H1 (cell line): ENCODE results near the gene DUOX1. TPM values are rescaled to one million over a fixed set of nuclear protein-coding genes. Genes with fewer than 3 reads are reported as not detected.

Source experiments
- polyA plus RNA-seq, 7 experiments: library from polyadenylated mRNA; depleted of rRNA in 3 of 7; stranded (reverse) in 5 of 7; unstranded in 2 of 7; fragments of >200 nt in 5 of 7; fragments of 200-250 nt in 2 of 7; gene quantifications; 1 replicate in 5 of 7; 2 replicates in 1 of 7; 4 replicates in 1 of 7; pipeline versions ENCODE4 v1.2.1 to v1.2.3, GENCODE V29; 2011 to 2013; ENCODE audit warnings: missing spikeins in 2 of 7, mixed read lengths in 2 of 7
- total RNA-seq: library from RNA; stranded (reverse); fragmentation: NEBNext Ultra II Directional; extraction: Animal tissue kit (Norgen Biotek cat#: 25700); gene quantifications from 2 replicates; pipeline ENCODE4 v1.2.1, GENCODE V29; 2021

DUOX1 gene
- total and polyA plus RNA-seq, 2 of the 8 experiments (the other 6 are each of a cell fraction or from before 2014, with no cell fraction given): 0.84 to 1.4 TPM

Other genes with a start within 250 kb of the DUOX1 start
- gene TERB2, start 173.3 kb upstream of the DUOX1 start, total RNA-seq: not detected in 2 replicates
- not detected in 2 replicates for gene TERB2, start 173.3 kb upstream of the DUOX1 start, polyA plus RNA-seq (2011; rRNA removed)
- gene SORD, start 106.8 kb upstream of the DUOX1 start, total RNA-seq: 75.8 TPM in 2 replicates
- gene SORD, start 106.8 kb upstream of the DUOX1 start, polyA plus RNA-seq (2011; rRNA removed): 52.6 and 70.5 TPM in 2 replicates
- gene DUOX2, start 15.8 kb upstream of the DUOX1 start, total RNA-seq: not detected in 2 replicates
- 0.08 and 0.31 TPM in 2 replicates for gene DUOX2, start 15.8 kb upstream of the DUOX1 start, polyA plus RNA-seq (2011; rRNA removed)
- not detected in 2 replicates for gene DUOXA2, start 15.7 kb upstream of the DUOX1 start, total RNA-seq
- 0.05 TPM in 1 of 2 replicates, not detected in the other for gene DUOXA2, start 15.7 kb upstream of the DUOX1 start, polyA plus RNA-seq (2011; rRNA removed)
- gene DUOXA1, start 115 bp upstream of the DUOX1 start, total RNA-seq: not detected in 2 replicates
- gene DUOXA1, start 115 bp upstream of the DUOX1 start, polyA plus RNA-seq (2011; rRNA removed): 0.18 and 0.24 TPM in 2 replicates
- gene SHF, start 58.0 kb downstream of the DUOX1 start, total RNA-seq: 23.9 and 26.7 TPM in 2 replicates
- gene SHF, start 58.0 kb downstream of the DUOX1 start, polyA plus RNA-seq (2011; rRNA removed): 13.1 and 16.0 TPM in 2 replicates
- not detected in 2 replicates for gene SLC28A2, start 122.2 kb downstream of the DUOX1 start, total RNA-seq
- gene SLC28A2, start 122.2 kb downstream of the DUOX1 start, polyA plus RNA-seq (2011; rRNA removed): 0.11 TPM in 1 of 2 replicates, not detected in the other
- 10.0 and 10.2 TPM in 2 replicates for gene GATM, start 248.6 kb downstream of the DUOX1 start, total RNA-seq
- 13.5 and 15.1 TPM in 2 replicates for gene GATM, start 248.6 kb downstream of the DUOX1 start, polyA plus RNA-seq (2011; rRNA removed)